ENCODE data around the gene DGCR2. TPM values are rescaled to one million over a fixed set of nuclear protein-coding genes. Genes with fewer than 3 reads are reported as not detected.

The DGCR2 gene
- total and polyA plus RNA-seq, 2 of the 8 experiments (the other 6 are each of a cell fraction or from before 2014, with no cell fraction given): 42.3 to 62.2 TPM

DNA sequence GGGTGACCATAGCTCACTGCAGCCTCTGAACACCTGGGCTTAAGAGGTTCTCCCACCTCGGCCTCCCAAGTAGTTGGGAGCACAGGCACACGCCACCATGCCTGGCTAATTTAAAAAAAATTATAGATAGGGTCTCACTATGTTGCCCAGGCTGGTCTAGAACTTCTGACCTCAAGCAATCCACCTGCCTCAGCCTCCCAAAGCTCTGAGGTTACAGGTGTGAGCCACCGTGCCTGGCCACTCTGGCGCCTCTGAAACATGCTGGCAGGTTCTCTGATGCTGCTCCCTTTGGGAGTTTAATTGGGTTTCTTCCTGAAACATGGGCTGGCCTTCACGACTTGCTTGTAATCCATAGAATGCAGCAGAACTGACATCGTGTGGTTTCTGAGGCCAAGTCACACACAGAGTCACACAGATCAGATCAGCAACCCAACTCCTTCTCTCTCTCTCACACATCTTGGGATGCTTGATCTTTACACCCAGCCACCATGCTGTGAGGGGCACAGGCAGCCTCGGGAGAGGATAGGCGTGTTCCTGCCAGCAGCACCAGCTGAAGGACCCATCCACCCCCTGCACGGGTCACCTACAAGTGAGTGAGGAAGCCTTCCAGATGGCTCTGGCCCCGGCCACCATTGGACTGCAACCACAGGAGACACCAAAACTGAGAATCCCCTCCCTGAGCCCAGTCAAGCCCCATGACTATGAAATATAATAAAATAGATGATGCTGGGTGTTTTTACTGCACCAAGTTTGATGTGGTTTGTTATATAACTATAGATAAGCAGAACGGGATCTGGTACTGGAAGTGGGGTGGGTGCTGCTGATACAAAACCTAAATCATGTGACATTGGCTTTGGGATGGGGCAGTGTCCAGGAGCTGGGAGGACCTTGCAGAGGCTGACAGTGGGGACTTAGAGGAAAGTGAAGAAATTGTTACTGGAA is 31.0 kb upstream of the DGCR2 start:
- Histone ChIP-seq H3K4me1 (replicated peaks in 1 of 4; ENCODE audit: control insufficient read depth in 3 of 4, insufficient read depth in 4 of 4, low read length in 3 of 4) (peaks cover 0 to 3% (median 0%) of the 10 kb centered on the region in 4 experiments; a peak in 3 of 7 replicates), H2AK5ac (ENCODE audit: low read depth, low read length) (no peak overlapping the region), H2BK15ac (ENCODE audit: low read length) (no peak overlapping the region), H2BK5ac (ENCODE audit: low read depth, low read length) (no peak overlapping the region), H3K27me3 (replicated peaks in 1 of 4; ENCODE audit: control insufficient read depth in 3 of 4, extremely low read depth in 1 of 4, insufficient read depth in 3 of 4, low read length in 3 of 4) (peaks cover 44 to 53% (median 48%) of the 10 kb centered on the region in 4 experiments), H4K8ac (ENCODE audit: extremely low read depth, insufficient read depth, low read length) (no peak overlapping the region), H3K9ac (replicated peaks in 1 of 4; ENCODE audit: extremely low read depth in 1 of 4, low read depth in 3 of 4, low read length in 3 of 4) (no peak overlapping the region), H3K18ac (ENCODE audit: extremely low read depth, low read length) (no peak overlapping the region), H3K27ac (ENCODE audit: low read depth, low read length) (no peak overlapping the region), H4K5ac (ENCODE audit: insufficient read length, low read depth, low read length) (no peak overlapping the region), H3K23me2 (ENCODE audit: low read depth, low read length) (peaks cover 7% of the 10 kb centered on the region; the same call in 1 of the 2 replicates), H4K91ac (replicated peaks; ENCODE audit: insufficient read length, low read length) (no peak overlapping the region), H4K20me1 (replicated peaks in 1 of 2; ENCODE audit: control insufficient read depth in 1 of 2, insufficient read depth in 2 of 2, low read length in 2 of 2) (peaks cover 0 to 12% of the 10 kb centered on the region in 2 experiments), H2BK12ac (ENCODE audit: low read depth, low read length) (peak overlapping the region; percentile 75; the same call in 1 of the 2 replicates), H3K9me3 (ENCODE audit: insufficient read depth in 2 of 2, low read depth in 1 of 2, low read length in 1 of 2) (0 out of 4 replicates have a peak, but pooled peaks cover 0 to 6% of the 10 kb centered on the region in 2 experiments), H3K56ac (replicated peaks; ENCODE audit: insufficient read length, low read depth, low read length) (no peak overlapping the region), H3K79me2 (ENCODE audit: control insufficient read depth in 1 of 2, insufficient read depth in 2 of 2, low read length in 2 of 2) (no peaks in the 10 kb centered on the region), H2AFZ (ENCODE audit: low read length) (no peak overlapping the region), H3K23ac (ENCODE audit: insufficient read length) (no peak overlapping the region), H2BK20ac (ENCODE audit: low read length) (no peak overlapping the region), H3K36me3 (ENCODE audit: control insufficient read depth in 2 of 4, insufficient read depth in 4 of 4, low read length in 3 of 4) (peaks cover 0 to 12% (median 0%) of the 10 kb centered on the region in 4 experiments; a peak in 1 of 8 replicates), H3K4ac (replicated peaks; ENCODE audit: insufficient read length, low read depth, low read length) (no peak overlapping the region), H3K4me3 (ENCODE audit: extremely low read depth in 1 of 4, insufficient read depth in 2 of 4, low read depth in 3 of 4, low read length in 4 of 4) (no peak overlapping the region), H2BK120ac (replicated peaks; ENCODE audit: low read depth, low read length) (no peak overlapping the region), H3K4me2 (ENCODE audit: insufficient read depth in 1 of 2, low read depth in 2 of 2, low read length in 2 of 2) (no peak overlapping the region), H3K79me1 (ENCODE audit: low read depth, low read length) (no peaks in the 10 kb centered on the region), H3K14ac (ENCODE audit: insufficient read length) (no peak overlapping the region)
- POLR2A ChIA-PET (ENCODE audit: partially characterized antibody): interaction anchor here (0.6 kb wide), 1 partner anchor 38 kb away, joined by 3 read pairs; no protein-coding TSS in a partner anchor
- CTCF ChIA-PET (ENCODE audit: partially characterized antibody): interaction anchor here (5.2 kb wide), 1 partner anchor 7 kb away, joined by 37 read pairs; the partner anchor contains the start of gene ESS2
- FAIRE-seq (no peak), DNase-seq (ENCODE audit: low read depth in 1 of 2, low spot score in 2 of 2) (no peak)
- WGBS, 2 experiments (ENCODE audit: extremely low coverage in 1 of 2, insufficient coverage in 1 of 2, insufficient read length in 1 of 2, insufficient replicate concordance in 2 of 2, low coverage in 1 of 2, low lambda C conversion rate in 2 of 2, missing lambda C conversion rate in 1 of 2): 79% methylated on average over 11 of the region's 11 CpGs; no CpG with 5 or more reads in 1 of the 2 experiments
- TF ChIP-seq TBP (IDR thresholded peaks at IDR 0.05; ENCODE audit: low read depth, low read length): no peak

All from H1 (cell line).